HepG2 (cell line): ENCODE measurements around the gene ZFPL1. TPM values are rescaled to one million over a fixed set of nuclear protein-coding genes. Genes with fewer than 3 reads are reported as not detected.

Source experiments
- ATAD3A ChIP-seq: sonication (generic); formaldehyde crosslinking; IDR thresholded peaks from 2 replicates; pipeline ENCODE4 v1.4.0; 2020; ENCODE audit warnings: missing genetic modification reagents
- ISL2 ChIP-seq: sonication (generic); formaldehyde crosslinking; IDR thresholded peaks from 2 replicates; pipeline ENCODE4 v1.5.0; 2020; ENCODE audit warnings: missing genetic modification reagents
- MYC ChIP-seq: sonication (generic); formaldehyde crosslinking; IDR thresholded peaks from 2 replicates; pipeline ENCODE4 v1.9.0; 2021; ENCODE audit warnings: missing genetic modification reagents, borderline replicate concordance
- SMAD3 ChIP-seq: sonication (generic); formaldehyde crosslinking; IDR thresholded peaks from 2 replicates; pipeline ENCODE4 v1.4.0; 2020; ENCODE audit warnings: missing genetic modification reagents
- ZBTB40 ChIP-seq, 2 experiments: fragments of 450-650 bp in 1 of 2; sonication (generic) in 1 of 2; formaldehyde crosslinking in 1 of 2; IDR thresholded peaks; 2 replicates each; pipeline versions ENCODE4 v1.6.1 to v1.8.0; 2016 to 2022; ENCODE audit warnings: antibody characterized with exemption in 1 of 2, mild to moderate bottlenecking in 1 of 2, missing genetic modification reagents in 1 of 2
- ZFP37 ChIP-seq: sonication (generic); formaldehyde crosslinking; IDR thresholded peaks from 2 replicates; pipeline ENCODE4 v1.4.0; 2020; ENCODE audit warnings: missing genetic modification reagents, borderline replicate concordance
- ZNF574 ChIP-seq: sonication (generic); formaldehyde crosslinking; IDR thresholded peaks from 2 replicates; pipeline ENCODE4 v1.4.0; 2020; ENCODE audit warnings: missing genetic modification reagents
- ZNF788 ChIP-seq: sonication (generic); formaldehyde crosslinking; IDR thresholded peaks from 2 replicates; pipeline ENCODE4 v1.5.0; 2020; ENCODE audit warnings: mild to moderate bottlenecking, missing genetic modification reagents, borderline replicate concordance
- ZNF839 ChIP-seq: sonication (generic); formaldehyde crosslinking; IDR thresholded peaks from 2 replicates; pipeline ENCODE4 v1.4.0; 2020; ENCODE audit warnings: missing genetic modification reagents, mild to moderate bottlenecking, borderline replicate concordance
- polyA plus RNA-seq, 8 experiments: library from polyadenylated mRNA; depleted of rRNA in 3 of 8; stranded (reverse) in 7 of 8; unstranded in 1 of 8; fragments of >200 nt; fragmentation: Illumina TruSeq in 4 of 8; extraction: Trizol in 4 of 8; gene quantifications; 2 replicates each; pipeline versions ENCODE4 v1.2.1 to v1.2.3, GENCODE V29; 2011 to 2016; ENCODE audit warnings: low read depth in 4 of 8, missing spikeins in 1 of 8, mixed read lengths in 1 of 8; ENCODE audit not compliant: insufficient read depth in 1 of 8
- total RNA-seq, 5 experiments: library from RNA; depleted of rRNA; stranded (reverse); fragments of >200 nt; fragmentation: Illumina TruSeq; extraction: Trizol; gene quantifications; 2 replicates each; pipeline ENCODE4 v1.2.3, GENCODE V29; 2016; ENCODE audit warnings: low read depth in 1 of 5
- TF ChIP-seq, protein P1 (sequence below): sonication (generic); formaldehyde crosslinking; IDR thresholded peaks from 2 replicates; pipeline ENCODE4 v1.9.0; 2022; ENCODE audit warnings: missing genetic modification reagents, mild to moderate bottlenecking, borderline replicate concordance
- TF ChIP-seq, protein P2 (sequence below): sonication (generic); formaldehyde crosslinking; IDR thresholded peaks from 2 replicates; pipeline ENCODE4 v1.5.0; 2020; ENCODE audit warnings: mild to moderate bottlenecking, missing genetic modification reagents, borderline replicate concordance

ZFPL1 gene
- total and polyA plus RNA-seq, 2 of the 13 experiments (the other 11 are each of a cell fraction or from before 2014, with no cell fraction given) = 32.2 to 56.0 TPM

DNA sequence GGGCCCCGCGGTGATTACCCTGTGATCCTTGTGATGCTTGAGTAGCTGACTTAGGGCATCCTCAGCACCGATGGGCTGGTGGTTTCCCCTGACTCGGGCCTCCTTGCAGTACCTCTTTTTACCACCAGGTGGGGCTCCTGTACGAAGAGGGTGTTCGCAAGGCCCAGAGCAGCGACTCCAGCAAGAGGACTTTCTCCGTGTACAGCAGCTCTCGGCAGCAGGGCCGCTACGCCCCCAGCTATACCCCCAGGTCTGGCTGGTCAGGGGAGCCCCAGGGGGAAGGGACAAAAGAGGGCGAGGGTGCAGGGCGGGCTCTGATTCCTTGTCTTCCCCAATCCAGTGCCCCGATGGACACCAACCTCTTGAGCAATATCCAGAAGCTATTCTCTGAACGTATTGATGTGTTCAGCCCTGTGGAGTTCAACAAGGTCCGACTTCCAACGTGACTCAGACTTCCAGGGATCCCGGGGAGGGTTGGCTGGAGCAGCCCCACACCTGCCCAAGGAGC lies 26.4 kb downstream of the ZFPL1 start (continued):
- TF ChIP-seq ZBTB40 (IDR thresholded peaks at IDR 0.05) (no peak), ZBTB40 (CRISPR knock-in tag; IDR thresholded peaks at IDR 0.05) (no peak), ZNF574 (0 out of 2 replicates have a peak, but pooled peaks have one; percentile 17), ISL2 (CRISPR knock-in tag) (no peak), ZFP37 (CRISPR knock-in tag) (no peak), ZNF788 (CRISPR knock-in tag) (no peak), ZNF839 (CRISPR knock-in tag) (no peak), ATAD3A (CRISPR knock-in tag) (no peak), MYC (CRISPR knock-in tag) (no peak), SMAD3 (CRISPR knock-in tag) (no peak)
- TF ChIP-seq, protein P1, sequence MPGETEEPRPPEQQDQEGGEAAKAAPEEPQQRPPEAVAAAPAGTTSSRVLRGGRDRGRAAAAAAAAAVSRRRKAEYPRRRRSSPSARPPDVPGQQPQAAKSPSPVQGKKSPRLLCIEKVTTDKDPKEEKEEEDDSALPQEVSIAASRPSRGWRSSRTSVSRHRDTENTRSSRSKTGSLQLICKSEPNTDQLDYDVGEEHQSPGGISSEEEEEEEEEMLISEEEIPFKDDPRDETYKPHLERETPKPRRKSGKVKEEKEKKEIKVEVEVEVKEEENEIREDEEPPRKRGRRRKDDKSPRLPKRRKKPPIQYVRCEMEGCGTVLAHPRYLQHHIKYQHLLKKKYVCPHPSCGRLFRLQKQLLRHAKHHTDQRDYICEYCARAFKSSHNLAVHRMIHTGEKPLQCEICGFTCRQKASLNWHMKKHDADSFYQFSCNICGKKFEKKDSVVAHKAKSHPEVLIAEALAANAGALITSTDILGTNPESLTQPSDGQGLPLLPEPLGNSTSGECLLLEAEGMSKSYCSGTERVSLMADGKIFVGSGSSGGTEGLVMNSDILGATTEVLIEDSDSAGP = no peak; the same call in 1 of the 2 replicates
- TF ChIP-seq, protein P2, sequence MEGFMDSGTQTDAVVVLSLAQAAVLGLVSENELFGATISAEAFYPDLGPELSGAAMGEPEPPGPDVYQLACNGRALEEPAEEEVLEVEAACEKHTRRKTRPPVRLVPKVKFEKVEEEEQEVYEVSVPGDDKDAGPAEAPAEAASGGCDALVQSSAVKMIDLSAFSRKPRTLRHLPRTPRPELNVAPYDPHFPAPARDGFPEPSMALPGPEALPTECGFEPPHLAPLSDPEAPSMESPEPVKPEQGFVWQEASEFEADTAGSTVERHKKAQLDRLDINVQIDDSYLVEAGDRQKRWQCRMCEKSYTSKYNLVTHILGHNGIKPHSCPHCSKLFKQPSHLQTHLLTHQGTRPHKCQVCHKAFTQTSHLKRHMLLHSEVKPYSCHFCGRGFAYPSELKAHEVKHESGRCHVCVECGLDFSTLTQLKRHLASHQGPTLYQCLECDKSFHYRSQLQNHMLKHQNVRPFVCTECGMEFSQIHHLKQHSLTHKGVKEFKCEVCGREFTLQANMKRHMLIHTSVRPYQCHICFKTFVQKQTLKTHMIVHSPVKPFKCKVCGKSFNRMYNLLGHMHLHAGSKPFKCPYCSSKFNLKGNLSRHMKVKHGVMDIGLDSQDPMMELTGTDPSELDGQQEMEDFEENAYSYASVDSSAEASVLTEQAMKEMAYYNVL (CRISPR knock-in tag) = no peak
